GM19035 (cell line): ENCODE results near the gene TMEM266.

Experiments
- ATAC-seq: cut with Tn5 transposase; IDR thresholded peaks from one replicate; pipeline ENCODE4 v1.9.1; 2021; ENCODE audit not compliant: unreplicated experiment

Gene TMEM266

DNA sequence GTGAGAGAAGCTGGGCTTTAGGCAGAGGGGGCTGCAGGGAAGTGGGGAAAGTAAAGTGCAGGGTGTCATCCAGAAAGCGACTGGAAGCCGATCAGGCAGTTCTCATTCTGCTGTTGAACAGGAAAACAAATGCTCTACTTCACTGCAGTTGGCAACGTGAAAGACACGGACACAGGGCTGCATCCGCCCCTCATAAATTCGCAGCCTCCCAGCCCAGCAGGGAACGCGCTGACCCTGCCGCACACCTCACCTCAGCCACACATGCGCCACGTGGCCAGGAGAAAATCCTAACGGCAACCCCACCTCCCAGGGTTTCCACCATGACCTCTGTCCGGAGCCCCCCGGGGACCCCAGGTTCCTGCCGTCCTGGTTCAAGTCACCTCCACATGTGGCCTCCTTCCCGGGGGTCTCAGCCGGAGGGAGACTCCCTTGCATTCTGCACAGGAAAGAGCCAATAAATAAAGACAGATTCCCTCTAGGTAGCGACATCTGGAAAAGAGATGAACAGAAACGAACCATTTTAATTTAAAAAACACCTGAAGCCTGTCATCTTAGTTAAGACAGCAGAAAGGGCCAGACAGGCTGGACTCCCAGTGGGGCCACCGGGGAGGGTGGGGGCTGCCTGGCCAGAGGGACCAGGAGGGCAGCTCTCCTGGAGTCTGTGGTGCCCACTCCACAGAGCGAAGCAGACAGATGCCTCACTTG is 118.7 kb downstream of the TMEM266 start:
- ATAC-seq: no peak

DNA sequence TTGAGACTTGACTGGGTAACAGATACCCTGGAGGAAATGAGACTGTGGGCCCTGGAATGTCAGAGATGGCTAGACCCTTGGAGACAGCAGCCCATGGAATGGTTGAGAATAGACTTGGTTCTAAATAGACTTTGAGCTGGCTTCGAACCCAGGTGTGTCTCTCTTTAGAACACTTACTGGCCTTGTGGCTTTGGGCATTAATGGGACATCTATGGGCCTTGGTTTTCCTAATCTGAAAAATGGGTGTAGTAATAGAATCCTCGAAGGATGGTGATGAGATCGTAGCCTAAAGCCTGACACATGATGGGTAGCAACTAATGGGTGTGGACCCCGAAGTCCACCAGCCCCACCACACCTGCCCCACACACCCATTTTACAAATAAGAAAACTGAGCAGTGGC is 119.2 kb downstream of the TMEM266 start:
- ATAC-seq: no peak

DNA sequence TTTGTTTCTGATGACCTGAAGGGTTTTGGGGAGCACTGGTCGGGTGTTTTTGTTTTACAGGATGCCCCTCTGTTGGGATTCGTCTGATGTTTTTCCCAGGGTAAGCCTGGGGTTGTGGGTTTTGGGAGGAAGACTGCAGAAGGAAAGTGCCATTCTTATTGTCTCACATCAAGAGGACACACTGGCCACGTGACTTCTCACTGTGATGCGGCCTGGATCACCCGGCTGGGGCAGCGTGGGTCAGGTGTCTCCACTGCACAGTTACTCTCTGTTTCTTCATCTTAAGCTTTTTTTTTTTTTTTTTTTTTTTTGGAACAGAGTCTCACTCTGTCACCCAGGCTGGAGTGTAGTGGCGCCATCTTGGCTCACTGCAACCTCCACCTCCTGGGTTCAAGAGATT is 120.5 kb downstream of the TMEM266 start:
- ATAC-seq: no peak

DNA sequence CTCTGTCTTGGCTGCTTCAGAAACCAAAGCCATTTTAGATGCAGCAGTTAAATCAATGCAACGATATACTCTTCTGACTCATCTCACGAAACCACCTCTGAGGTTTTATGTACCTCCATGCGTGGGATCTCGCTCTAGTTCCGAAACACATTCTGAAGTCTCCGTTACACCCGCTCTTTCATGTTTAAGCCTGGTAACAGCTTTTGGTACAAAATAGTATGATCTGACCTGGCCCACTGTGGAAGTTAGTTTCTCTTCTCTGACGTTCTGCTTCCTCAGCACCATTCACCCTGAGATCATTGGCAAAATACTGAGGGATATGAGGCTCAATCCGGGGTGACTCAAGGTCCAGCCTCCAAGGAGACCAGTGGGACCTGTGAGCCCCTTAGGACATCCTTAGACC is 121.9 kb downstream of the TMEM266 start:
- peak; percentile 85 for ATAC-seq

DNA sequence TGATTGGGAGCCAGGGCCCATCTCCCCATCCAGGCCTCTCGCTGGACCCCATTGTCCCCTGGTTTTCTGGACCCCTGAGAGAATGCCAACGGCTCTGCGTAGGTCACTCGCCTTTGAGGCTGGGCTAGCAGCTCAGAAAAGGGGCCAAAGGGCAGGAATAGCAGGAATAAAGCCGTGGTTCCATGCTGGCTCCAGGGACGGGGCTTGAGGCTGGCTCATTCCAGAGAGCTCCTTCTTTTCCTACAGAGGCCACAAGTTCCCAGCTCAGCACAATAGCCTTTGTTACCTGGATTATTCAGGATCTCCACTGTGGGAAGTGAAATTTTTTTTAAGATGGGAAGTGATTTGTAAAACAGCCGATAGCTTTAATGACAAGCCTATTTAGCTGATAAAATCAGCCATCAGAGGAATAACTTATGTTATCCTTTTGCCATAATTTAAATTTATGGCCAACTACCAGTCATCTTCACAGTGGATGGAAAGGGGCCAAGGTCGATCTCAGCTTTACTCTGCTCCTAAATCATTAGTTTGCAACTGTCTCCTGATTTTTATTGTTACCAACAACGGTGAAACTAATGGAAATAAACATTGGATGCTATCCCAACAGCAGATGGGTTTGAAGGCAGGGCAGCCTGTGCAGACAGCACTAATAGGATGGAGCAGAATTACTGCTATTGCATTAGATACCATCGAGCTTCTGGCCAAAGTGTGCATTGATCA is 124.3 kb downstream of the TMEM266 start:
- ATAC-seq: no peak

DNA sequence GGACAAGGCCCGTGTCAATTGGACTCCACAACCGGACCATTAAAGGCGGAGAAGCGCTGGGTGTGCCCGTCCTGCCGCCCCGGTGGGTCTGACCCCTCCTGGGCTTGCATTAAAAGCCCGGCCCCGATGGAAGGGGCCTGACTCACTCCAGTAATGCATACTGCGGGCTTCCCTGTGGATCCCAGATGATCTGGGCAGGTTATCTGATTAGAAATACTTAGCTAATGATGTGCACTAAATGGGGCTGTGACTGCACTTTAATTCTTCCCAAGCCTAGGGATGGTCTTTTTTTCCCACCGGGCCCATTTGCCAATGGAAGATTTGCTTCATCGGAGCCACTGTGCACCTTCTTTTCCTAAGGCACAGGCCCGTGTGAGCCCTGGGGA is 124.9 kb downstream of the TMEM266 start:
- no peak for ATAC-seq

DNA sequence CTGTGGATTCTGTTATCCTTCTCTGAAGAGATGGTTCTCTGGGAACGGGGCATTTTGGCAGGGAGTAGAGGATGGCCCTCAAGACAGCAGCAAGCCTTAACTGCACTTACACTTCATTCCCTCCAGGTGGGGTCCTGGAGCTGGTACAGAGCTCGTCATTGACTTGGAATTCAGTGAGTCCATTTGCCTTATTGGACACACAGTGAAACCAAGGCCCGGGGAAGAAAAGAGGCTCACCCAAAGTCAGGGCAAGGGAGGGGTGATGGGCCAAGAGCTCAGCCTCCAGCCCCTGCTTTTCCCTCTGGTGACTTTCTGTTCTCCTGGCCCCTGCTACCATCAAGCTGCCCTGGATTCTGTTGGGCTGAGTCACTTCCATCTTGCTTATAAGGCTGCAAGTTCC is 125.9 kb downstream of the TMEM266 start:
- no peak for ATAC-seq

DNA sequence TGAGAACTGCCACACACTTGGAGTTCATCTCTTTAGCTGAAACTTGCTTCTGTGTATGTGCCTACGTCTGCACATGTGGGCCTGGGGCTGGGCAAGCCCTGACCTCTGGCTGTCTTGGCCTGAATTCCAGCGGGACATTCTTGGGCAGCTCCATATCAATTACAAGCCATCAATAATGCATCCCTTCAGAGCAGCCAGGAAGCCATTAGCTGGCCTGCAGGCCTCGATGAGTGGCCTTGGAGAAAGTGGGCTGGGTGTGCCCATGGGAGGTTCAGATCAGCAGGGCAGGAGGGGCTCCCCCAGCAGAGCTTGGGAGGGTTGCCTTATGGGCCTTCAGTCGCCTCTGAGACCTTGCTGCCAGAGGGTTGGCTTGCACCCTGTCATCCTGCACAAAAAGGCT is 127.4 kb downstream of the TMEM266 start:
- ATAC-seq: no peak

DNA sequence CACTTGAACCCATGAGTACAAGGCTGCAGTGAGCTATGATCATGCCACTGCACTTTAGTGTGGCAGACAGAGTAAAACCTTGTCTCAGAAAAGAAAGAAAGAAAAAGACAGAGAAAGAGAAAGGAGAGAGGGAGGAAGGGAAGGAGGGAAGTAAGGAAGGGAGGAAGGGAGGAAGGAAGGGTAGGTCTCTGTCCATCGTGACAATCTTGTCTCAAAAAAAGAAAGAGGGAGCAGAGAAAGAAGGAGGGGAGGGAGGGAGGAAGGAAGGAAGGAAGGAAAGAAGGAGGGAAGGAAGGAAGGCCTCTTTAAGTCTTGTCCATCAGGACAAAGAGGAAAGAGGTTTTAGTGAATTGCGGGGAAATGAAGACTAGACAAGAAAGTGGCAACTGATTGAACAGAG is 129.3 kb downstream of the TMEM266 start:
- no peak for ATAC-seq

DNA sequence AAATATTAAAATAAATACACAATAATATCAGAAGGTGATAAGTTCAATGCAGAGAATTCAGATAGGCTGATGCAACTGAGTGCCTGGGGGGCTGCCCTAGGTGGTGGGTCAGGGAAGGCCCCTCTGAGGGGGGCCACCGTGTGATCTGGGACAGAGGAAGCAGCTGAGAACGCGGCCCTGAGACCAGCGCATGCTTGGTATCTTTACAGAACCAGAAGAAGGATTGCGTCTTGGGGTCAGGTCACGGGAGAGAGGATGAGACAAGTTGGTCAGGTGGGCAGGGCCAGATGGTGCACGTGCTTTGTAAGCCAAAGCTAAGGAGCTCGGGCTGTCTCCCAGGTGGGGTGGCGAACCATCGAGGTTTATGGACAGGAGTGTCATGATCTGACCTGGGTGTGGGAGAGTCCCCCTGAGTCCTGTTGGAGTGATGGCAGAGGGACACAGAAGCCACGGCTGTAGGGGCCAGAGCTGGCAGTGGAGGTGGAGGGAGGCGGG is 130.3 kb downstream of the TMEM266 start:
- no peak for ATAC-seq

DNA sequence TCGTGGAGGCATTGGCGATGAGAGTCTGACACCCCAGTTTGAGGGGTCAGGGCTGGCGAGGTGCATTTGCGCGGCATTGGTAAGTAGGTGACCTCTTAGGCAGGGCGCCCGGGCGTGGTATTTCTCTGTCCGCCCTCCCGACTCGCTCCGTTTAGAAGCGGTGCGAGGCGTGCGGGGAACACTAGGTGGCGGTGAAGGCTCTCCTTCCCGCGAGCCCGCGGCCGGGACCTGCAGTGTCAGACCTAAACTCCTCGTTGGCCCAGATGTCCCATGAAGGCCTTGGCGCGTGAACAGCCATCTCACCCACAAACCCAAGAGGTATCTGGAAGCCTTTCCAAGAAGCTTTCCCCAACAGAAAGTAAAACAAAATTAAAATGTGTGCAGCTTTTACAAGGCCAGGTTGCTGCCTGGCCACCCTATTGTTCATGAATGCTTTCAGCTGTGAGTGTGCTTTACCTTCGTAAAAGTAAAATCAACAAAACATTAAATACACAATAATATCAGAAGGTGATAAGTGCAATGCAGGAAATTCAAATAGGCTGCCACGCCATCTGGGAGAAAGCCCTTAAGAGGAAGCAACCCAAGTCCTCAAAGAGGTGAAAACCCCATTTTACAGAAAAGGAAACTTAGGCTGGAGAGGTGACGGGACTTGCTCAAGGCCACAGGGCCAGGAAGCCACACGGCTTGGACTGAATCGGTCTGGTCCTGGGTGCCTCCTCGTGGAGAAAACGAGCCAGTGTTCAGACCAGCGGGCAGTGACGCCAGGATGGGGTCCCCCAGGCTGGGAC is 131.2 kb downstream of the TMEM266 start:
- peak; percentile 83 for ATAC-seq

DNA sequence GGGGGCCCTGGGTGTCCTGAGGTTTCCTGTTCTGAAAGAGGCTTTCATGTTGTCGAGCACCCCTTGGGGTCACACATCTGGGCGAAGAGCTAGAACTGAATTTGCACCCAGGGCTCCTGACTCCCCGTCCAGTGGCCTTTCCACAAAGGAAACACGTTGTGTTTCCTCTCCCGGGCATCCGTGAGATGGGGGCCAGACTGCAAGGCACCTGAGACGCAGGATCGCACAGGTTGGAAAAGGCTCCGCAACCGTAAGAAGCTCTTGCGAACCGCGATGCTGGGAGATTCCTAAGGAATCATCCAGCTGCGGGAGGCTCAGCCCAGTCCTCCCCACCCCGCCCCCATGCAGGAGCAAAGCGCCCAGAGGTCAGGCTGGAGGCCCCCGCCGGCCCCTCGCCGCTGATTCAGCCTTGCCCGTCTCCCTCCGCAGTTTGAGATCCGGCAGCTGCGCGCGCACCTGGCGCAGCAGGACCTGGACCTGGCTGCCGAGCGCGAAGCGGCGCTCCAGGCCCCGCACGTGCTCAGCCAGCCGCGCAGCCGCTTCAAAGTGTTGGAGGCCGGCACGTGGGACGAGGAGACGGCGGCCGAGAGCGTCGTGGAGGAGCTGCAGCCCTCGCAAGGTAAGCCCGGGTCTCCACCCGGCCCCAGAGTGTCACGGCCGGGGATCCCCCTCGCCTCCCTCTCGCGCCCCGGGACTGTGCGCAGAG is 131.9 kb downstream of the TMEM266 start:
- no peak for ATAC-seq

DNA sequence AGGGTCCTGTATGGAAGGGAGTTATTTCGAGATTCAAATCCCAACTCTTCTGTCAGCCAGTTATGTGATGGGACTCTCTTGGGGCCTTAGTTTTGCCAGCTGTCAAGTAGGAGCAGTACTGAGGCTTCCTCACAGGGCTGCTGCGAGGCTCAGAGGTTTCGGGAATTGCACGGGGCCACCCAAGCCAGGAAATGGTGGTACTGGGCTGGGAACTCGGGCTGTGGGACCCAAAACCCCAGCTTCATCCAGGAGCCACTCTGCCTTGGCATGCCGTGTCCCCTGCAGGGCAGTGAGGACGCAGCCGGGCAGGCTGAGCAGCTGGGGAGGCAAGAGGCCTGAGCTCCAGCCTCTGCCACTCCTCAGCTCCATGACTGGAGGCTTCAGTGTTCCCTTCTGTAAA is 132.9 kb downstream of the TMEM266 start:
- no peak for ATAC-seq

DNA sequence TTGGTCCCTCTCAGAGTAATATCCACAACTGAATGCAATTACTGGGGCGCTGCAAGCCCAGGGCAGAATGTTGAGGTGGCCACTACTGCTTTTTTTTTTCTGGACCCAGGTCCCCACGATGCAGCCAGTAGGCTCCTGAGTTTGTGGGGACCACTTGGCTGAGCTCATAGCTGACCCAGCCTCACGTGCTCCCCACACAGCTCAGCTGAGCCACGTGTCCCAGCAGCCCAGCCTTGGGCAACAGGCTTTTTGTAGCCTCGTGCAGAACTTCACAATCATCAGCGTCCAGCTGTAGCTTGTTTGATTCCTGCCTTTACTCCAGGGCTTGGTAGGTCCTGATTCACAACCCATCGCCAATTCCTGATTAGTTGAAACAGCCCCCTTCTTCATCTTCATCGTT is 134.1 kb downstream of the TMEM266 start:
- no peak for ATAC-seq

DNA sequence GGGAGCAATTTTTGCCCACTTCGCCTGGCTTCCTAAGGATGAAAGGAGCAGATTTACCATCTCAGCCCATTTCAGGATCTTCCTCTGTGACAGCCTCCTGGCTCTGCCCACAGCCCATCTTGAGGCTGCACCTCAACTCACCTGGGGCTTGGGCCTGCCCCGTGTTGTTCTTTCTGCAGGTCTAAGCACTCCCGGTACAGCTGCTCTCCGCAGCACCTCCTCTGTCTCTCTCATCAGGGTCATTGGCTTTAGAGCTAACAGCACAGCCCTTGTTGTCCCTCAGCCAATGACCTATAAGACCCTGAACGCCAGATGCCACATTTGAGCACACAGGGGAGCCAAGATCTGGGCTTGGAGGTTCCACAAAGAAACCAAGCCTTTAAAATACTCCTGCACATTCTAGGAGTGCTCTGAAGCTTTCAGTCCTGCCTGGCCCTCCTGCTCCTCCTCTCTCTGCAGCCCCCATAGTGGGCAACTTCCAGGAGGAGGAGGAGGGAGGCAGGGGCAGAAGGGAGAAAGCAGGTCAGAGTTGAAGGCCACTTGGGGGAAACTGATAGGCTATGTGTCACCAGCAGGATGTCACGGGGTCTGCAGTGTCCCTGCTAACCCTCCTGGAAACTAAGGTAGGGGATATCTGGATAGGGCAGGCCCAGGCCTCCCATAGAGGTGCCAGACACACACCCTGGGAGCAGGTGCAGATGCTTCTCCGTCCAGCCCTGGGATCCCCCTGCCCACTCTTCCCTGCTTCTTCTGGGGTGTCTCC is 135.9 kb downstream of the TMEM266 start:
- no peak for ATAC-seq

DNA sequence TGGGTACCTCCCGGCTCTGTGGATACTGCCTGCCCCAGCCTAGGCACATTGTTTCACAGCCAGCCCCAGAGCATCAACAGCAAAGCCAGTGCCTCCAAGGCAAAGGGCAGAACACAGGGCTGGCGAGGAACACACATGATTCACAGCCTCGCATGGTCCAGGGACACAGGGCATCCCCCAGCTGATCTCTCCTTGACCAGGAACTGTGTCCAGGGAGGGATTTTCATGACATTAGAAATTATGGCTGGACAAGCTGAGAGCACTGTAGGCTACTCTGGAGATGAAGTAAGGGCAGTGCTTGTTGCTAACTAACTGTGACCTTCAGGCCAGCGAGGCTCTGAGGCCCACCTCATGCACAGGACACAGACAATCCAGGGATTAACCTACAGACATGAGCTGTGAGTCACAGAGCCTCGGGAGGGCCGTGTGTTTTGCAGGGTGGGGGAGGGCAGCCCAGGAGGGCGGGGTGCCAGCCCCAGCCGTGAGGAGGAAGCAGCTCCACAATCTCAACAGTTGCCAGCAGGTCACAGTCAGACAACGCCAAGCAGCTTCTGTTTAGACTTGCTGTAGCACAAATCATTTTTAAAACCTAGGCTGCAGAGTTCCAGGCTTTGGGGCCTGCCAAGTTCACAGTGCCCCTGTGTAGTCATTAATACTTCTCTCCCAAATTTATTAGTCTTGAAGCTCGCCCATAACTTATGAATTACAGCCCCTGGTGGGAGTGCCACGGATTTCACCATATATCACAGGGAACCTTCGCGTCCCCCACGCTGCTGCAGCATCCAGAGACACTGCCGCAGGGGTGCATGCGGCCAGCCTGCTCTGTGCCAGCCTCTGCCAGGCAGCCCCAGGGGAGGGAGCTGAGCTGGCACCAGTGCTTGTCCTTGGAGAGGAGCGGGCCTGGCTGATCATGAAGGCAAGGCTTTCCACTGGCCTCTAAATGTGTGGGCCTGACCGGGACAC is 136.8 kb downstream of the TMEM266 start:
- ATAC-seq: no peak

DNA sequence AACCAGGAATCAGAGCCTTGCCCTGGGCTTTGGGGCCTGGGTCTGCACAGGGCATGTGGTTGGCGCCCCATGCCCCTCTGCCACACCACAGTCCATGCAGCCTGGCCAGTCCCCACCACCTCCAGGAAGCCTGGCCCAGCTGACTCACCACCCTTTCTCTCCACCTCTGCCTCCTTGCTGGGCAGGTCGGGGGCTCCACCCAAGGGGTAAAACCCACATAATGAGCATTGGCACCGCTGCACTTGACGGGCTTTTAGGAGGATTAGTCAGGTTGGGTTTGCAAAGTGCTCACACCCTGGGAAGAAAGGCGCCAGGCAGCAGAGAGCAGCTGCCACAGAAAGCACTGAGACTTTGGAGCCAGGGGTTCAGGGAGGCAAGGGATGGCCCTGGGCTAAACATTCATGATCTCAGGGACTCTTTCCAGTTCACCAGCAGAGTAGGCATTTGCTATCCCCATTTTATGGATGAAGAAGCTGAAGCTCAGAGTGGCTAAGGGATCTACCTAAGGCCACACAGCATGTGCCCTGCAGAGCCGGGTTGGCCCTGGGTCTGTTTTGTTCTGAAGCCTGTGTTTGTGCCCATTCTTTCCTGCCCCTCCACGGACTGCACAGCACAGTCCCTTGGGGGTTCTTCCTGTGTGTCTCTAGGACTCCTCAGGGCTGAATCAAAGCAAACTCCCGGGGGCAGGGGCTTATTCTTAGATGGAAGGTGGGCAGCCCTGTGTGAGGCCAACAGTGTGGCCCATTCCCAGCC is 138.1 kb downstream of the TMEM266 start:
- no peak for ATAC-seq

DNA sequence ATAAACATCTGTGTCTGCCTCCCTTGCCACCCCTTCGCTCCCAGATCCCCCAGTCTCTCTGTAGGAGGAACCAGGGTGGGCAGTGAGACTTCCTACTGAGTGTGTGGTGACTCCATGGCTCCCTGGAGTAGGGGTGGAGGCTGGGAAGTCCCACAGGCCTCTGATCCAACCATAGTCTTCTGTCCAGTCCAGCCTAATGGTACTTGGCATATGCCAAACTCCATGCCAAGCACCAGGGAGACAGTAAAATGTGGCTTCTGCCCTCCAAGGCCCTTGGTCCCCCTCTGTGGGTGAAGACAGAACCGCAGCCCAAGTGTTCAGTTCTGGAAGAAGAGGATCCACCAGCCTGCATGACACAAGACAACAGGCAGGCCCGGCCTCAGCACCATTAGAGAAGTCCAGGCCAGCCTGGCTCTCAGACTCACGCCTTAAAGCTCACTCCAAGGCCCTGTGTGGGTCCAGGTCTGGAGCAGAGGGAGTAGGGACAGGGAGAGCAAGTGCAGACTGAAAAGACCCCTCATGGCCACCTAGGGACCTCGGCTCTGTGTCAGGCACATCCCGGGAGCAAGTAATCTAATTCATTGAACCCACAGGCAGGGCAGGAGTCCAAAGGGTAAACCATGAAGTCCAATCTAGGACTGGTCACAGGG is 138.8 kb downstream of the TMEM266 start:
- ATAC-seq: no peak
